ENCODE data around the gene NBAS.
A peak's percentile ranks its signal among the peaks of the same experiment; 100 is the strongest.
"Not testable (repeated sequence)": the region's sequence is repeated elsewhere in the genome, so short reads cannot be mapped to it uniquely, and the experiment has no call there.

Gene NBAS

DNA sequence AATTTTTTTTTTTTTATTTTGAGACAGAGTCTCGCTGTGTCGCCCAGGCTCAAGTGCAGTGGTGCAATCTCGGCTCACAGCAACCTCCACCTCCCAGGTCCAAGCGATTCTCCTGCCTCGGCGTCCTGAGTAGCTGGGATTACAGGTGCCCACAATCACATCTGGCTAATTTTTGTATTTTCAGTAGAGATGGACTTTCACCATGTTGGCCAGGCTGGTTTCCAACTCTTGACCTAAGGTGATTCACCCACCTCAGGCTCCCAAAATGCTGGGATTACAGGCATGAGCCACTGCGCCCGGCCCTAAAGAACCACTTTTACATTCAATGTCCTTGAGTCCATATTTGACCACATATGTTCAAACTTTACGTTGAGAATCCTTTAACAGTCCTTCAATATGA is 156.6 kb downstream of the NBAS start:
- DNase-seq, result not testable (repeated sequence)

GRCh38 chr2:15400240-15400826 is 160.8 kb downstream of the NBAS start:
- DNase-seq, result no peak

GRCh38 chr2:15399241-15399640 is 161.9 kb downstream of the NBAS start:
- no peak for DNase-seq

DNA sequence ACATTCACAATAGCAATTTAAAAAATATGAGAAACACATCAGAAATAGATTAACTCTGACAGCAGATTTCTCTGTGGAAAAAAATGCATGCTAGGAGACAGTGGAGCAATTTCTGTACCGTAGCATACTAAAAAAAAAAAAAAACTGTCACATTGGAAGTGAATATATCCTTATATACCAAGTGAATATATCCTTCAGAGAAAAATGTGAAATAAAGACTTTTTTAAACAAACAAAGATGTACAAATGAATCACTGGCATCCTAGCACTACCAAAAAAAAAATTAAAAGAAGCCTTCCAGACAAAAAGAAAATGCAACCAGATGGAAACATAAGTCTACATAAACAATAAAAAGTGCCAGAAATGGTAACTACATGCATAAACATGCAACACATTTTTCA is 169.4 kb downstream of the NBAS start:
- no peak for DNase-seq

GRCh38 chr2:15389895-15390294 is 171.2 kb downstream of the NBAS start:
- no peak for DNase-seq

DNA sequence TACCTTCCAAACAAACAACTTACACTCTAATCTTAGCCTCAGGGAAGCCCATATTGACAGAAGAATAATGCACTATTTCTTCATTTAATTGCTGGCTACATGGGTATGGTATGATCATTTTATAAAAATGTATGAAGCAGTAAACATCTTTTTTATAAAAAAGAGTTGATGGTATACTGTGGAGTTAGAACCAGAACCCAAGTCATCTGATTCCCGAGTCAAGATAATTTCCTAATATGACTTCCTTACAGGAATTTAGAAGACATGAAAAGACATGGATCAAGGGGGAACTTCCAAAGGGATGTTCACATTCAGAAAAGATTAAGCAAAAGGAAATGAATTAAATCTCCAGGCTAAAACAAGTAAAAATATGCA is 171.8 kb downstream of the NBAS start:
- no peak for DNase-seq

DNA sequence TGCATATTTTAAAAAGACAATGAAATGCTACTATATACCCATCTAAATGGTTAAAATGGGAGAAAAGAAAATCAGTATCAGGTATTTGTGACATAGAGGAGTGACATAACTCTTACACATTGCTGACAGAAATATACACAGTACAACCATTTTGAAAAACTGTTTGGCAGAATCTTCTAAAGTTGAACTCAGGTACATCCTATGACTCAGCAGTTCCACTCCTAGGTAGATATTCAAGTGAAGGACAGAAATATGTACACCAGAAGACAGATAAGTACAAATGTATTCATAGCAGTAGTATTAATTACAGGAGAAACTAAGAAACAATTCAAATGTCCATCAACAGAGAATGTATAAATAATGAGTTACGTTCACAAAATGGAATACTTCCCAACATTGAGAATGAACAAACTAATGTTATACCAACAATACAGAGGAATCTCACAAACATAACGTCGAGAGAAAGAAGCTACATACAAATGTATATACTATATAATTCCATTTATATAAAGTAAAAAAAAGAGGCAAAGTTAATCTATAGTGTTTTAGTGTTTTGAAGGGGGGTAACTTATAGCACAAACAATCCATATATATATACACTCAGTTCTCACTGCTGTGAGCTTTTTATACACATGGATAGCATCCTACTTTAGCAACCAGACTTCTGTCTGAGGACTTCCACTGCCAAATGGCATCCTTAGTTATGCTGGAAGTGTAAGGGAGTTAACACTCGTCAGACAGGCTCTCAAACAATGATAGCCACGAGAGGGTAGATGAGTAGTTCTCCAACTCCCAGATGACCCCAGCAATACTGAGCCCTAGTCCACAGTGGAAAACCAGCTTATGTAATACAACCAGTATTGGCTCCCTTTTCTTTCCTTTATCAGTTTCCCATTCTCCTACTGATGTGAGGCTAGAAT is 172.5 kb downstream of the NBAS start:
- no peak for DNase-seq

GRCh38 chr2:15385184-15385583 is 175.9 kb downstream of the NBAS start:
- no peak for DNase-seq

GRCh38 chr2:15383695-15384350 is 177.3 kb downstream of the NBAS start:
- no peak for DNase-seq

GRCh38 chr2:15378148-15378908 is 182.8 kb downstream of the NBAS start:
- DNase-seq, result peak; percentile 57

DNA sequence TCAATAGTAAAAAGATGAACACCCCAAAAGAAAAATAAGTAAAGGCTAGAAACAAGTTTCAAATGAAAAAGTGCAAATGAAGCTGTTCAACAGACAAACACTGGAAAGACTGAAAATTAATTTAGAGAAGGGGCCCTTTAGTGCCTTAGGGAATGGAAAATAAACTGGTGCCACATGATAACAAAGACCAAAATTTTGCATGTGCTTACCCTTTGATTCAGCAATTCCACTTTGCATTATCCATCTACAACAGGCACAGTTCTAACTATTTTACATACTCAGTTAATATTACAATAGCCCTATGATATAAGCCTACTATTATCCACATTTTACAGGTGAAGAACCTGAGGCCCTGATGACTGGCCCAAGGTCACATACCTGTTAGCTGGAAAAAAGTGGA is 183.9 kb downstream of the NBAS start:
- DNase-seq, result no peak

- DNase-seq, result no peak
Measured at GRCh38 chr2:15372019-15372418, 189.1 kb downstream of the NBAS start.

- DNase-seq, result no peak
Measured at GRCh38 chr2:15369129-15369528, 192.0 kb downstream of the NBAS start.

- DNase-seq, result no peak
Measured at GRCh38 chr2:15367715-15368114, 193.4 kb downstream of the NBAS start.

DNA sequence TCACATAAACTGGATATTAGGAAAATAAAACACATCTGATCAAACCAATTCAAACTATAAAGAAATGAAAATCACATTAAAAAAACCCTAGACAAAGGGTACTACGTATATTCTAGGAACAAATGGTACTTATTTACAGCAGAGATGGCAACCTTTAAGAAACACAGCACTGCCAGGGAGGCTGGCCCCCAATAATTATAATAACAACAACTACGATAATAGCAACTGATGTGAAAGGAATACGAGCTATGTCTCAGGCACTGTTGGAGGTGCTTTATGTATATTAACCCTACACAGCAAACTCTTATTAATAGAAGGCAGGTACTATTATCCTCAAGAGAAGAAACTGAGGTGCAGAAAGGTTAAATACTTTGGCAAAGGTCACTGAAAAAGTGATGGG is 193.9 kb downstream of the NBAS start:
- DNase-seq, result no peak

DNA sequence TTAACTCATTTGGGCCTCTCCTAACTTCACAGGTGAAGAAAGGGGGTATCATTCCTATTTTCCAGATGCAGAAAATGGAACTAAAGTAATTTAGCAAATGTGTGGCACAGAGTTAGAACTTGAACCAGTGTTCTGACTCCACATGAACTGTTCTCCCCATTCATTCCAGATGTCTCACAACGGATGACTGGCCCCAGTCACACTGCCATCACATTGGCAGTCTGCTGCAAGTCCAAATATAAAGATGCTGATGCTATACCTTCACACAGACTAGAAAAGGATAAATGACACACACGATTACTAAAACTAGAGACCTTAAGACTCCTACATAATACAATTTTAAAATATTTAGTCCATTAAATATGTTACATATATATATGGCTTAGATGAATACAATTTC is 195.7 kb downstream of the NBAS start:
- DNase-seq, result no peak

- no peak for DNase-seq
Measured at GRCh38 chr2:15364561-15364960, 196.6 kb downstream of the NBAS start.

GRCh38 chr2:15363734-15364133 is 197.4 kb downstream of the NBAS start:
- peak; percentile 23 for DNase-seq

DNA sequence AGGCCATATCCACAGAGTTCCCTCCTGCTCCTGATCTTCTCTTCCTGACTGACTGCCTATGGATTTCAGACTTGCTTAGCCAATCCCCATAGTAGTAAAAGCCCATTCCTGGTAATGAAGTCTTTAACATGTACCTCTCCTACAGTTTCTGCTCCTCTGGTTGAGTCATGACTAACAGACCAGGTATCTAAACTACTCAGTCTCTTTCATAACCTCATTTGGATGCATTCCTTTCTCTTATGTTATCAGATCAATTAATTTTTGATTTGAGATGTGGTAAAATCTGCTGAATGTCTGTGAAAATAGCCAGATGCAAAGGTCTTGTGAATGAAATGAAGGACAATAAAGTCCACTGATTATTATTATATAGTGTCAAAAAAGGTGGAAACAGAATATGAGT is 198.0 kb downstream of the NBAS start:
- no peak for DNase-seq

GRCh38 chr2:15359716-15360531 is 201.2 kb downstream of the NBAS start:
- DNase-seq, result no peak

GRCh38 chr2:15357922-15358321 is 203.2 kb downstream of the NBAS start:
- DNase-seq, result no peak

DNA sequence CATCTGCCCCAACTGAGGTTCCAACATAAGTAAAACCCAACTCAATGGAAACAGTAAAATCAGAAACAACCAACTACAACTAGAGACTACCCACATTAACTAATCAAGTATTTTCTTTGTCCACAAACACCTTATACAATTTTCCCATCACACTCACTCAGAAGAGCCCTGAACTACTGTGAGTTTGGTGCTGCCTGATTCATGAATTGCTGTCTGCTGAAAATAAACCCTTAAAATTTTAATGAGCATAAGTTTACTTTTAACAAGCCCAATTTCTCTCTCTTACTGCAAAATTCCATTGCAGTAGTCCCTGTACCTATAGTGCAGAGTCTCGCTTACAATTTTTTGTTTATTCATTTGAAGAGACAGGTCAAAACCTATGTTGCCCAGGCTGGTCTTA is 203.9 kb downstream of the NBAS start:
- no peak for DNase-seq
